Lower leg skin (tissue), 3 donors: ENCODE measurements around the gene SLC39A9.

Experiments
- CTCF ChIP-seq, 3 donors: fragments of 450-650 bp; IDR thresholded peaks; one replicate each; pipeline ENCODE4 v1.5.1; 2016; ENCODE audit warnings: antibody characterized with exemption in 3 of 3, mild to moderate bottlenecking in 3 of 3, moderate library complexity in 2 of 3
- POLR2A ChIP-seq, 2 donors: fragments of 450-650 bp; IDR thresholded peaks; one replicate each; pipeline ENCODE4 v1.6.1; 2016 to 2017; ENCODE audit warnings: antibody characterized with exemption in 2 of 2, mild to moderate bottlenecking in 1 of 2, moderate library complexity in 1 of 2

DNA sequence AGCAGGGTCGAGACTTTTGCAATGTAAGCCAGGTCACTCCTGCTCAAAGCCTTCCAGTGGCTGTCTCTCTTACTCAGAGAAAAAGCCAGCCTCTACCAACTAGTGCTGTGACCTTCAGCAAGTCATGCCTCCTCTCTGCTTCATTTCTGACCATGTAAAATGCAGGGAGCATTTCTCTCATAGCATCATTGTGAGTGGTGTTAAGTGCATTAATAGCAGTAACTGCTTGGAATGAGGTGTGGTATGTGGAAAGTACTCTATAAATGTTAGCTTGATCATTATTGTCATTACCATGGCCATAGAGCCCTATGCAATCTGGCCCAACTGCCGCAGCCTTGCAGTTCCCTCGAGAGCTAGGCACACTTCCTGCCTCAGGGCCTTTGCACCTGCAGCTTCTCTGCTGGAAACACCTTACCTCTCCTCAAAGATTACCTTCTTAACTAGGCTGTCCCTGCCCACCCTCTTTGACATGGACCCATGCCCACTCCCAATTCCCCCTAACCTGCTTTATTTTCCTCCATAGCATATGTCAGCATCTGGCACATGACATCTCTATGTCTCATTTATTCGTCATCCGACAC is 96.9 kb downstream of the SLC39A9 start:
- no peak for TF ChIP-seq CTCF (IDR thresholded peaks at IDR 0.05)
- no peak for TF ChIP-seq POLR2A (IDR thresholded peaks at IDR 0.05)
